Naive thymus-derived CD8-positive, alpha-beta T cell (primary cell): ENCODE results near the gene TAF11L6. TPM values are rescaled to one million over a fixed set of nuclear protein-coding genes. Genes with fewer than 3 reads are reported as not detected.
"Not testable (repeated sequence)": the region's sequence is repeated elsewhere in the genome, so short reads cannot be mapped to it uniquely, and the experiment has no call there.

Experiments used
- ATAC-seq, 2 donors: fragments of 150-1000 bp; cut with Tn5 transposase in 1 of 2; sonication (Bioruptor Pico), chemical (Tn5 transposase) in 1 of 2; 1 replicate in 1 of 2; 2 replicates in 1 of 2; pipeline ENCODE4 v1.10.0; 2021; ENCODE audit warnings: mild to moderate bottlenecking in 2 of 2, moderate library complexity in 2 of 2
- POLR2A ChIA-PET: fragments of 350-600 bp; sonication (Branson Sonifier 250); formaldehyde crosslinking; loops from one replicate; lab custom pipeline; 2021; ENCODE audit warnings: antibody characterized with exemption; lab: Charles Lee
- DNase-seq, 10 donors: peaks; one replicate each; pipeline versions ENCODE4 v3.0.0 to v3.0.0-alpha.2; 2020 to 2022
- H3K27ac Mint-ChIP-seq, 10 donors: one replicate each; pipeline ENCODE4 v1.8.0; 2020 to 2022; ENCODE audit warnings: mild to moderate bottlenecking in 10 of 10, mixed read lengths in 10 of 10, moderate library complexity in 4 of 10, inconsistent platforms in 1 of 10
- H3K27me3 Mint-ChIP-seq, 5 donors: one replicate each; pipeline ENCODE4 v1.8.0; 2021 to 2022; ENCODE audit warnings: mixed read lengths in 5 of 5
- H3K36me3 Mint-ChIP-seq, 3 donors: one replicate each; pipeline ENCODE4 v1.8.0; 2020 to 2022; ENCODE audit warnings: mixed read lengths in 3 of 3, mild to moderate bottlenecking in 2 of 3, inconsistent platforms in 1 of 3
- H3K4me1 Mint-ChIP-seq, 4 donors: one replicate each; pipeline ENCODE4 v1.8.0; 2021 to 2022; ENCODE audit warnings: mixed read lengths in 4 of 4
- H3K4me3 Mint-ChIP-seq, 10 donors: one replicate each; pipeline ENCODE4 v1.8.0; 2020 to 2022; ENCODE audit warnings: mild to moderate bottlenecking in 10 of 10, mixed read lengths in 10 of 10, moderate library complexity in 6 of 10, inconsistent platforms in 1 of 10
- H3K9me3 Mint-ChIP-seq, 9 donors: one replicate each; pipeline ENCODE4 v1.8.0; 2020 to 2022; ENCODE audit warnings: mixed read lengths in 9 of 9, mild to moderate bottlenecking in 3 of 9, inconsistent platforms in 1 of 9, moderate library complexity in 1 of 9
- polyA plus RNA-seq, 3 donors: library from polyadenylated mRNA; unstranded; fragments of 300-500 nt; fragmentation: Illumina TruSeq; gene quantifications; one replicate each; pipeline ENCODE4 v1.2.3, GENCODE V29; 2021
- total RNA-seq, 8 experiments: library from RNA in 2 of 8; stranded (reverse) in 2 of 8; gene quantifications; one replicate each; pipeline ENCODE4 v1.2.3 and lab custom pipeline; 2021 to 2026

TAF11L6 gene
- total and polyA plus RNA-seq, 5 experiments from 2014 or later = not detected

- H3K27me3 Mint-ChIP-seq, POLR2A ChIA-PET, H3K9me3 Mint-ChIP-seq, H3K27ac Mint-ChIP-seq, H3K4me3 Mint-ChIP-seq, DNase-seq, H3K4me1 Mint-ChIP-seq, ATAC-seq, H3K36me3 Mint-ChIP-seq: not testable (repeated sequence)
Measured at GRCh38 chr5:17521501-17521900, 7.0 kb upstream of the TAF11L6 start, which contains the start of gene TAF11L4. TAF11L4 (plus strand) TSS chr5:17521801.

DNA sequence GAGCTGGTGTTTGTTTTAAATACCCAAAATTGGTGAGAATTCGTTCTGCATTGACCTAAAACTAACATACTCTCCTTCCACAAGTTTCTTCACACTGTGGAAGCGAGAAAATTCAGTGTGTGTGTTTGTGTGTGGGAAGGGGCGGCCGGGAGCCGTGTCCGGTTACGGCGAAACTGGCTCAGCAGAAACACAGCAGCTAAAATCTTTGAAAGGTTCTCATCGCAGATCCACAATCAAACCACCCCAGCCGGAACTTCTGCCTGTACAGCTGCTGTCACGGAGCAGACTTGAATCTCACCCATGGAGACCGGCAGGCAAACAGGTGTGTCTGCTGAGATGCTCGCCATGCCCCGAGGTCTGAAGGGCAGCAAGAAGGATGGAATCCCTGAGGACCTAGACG lies 3.5 kb upstream of the TAF11L6 start, which contains the start of gene TAF11L5:
TAF11L5 (plus strand) TSS at position 301 of the 400 bp plus-strand sequence.
- POLR2A ChIA-PET, H3K27me3 Mint-ChIP-seq, H3K9me3 Mint-ChIP-seq, H3K27ac Mint-ChIP-seq, H3K4me3 Mint-ChIP-seq, DNase-seq, ATAC-seq, H3K36me3 Mint-ChIP-seq, H3K4me1 Mint-ChIP-seq: not testable (repeated sequence)

- H3K27ac Mint-ChIP-seq, H3K36me3 Mint-ChIP-seq, H3K27me3 Mint-ChIP-seq, ATAC-seq, H3K4me1 Mint-ChIP-seq, H3K4me3 Mint-ChIP-seq, H3K9me3 Mint-ChIP-seq, POLR2A ChIA-PET: not testable (repeated sequence)
- DNase-seq = peak in 4 of 10 donors; percentile 0 to 22 (median 19)
Measured at GRCh38 chr5:17526504-17526903, 2.0 kb upstream of the TAF11L6 start.

Other genes with a start within 250 kb of the TAF11L6 start
- not detected for gene TAF11L2, start 30.4 kb upstream of the TAF11L6 start, total RNA-seq
- not detected for gene TAF11L2, start 30.4 kb upstream of the TAF11L6 start, polyA plus RNA-seq
- gene TAF11L3, start 10.3 kb upstream of the TAF11L6 start, total RNA-seq = not detected
- not detected for gene TAF11L3, start 10.3 kb upstream of the TAF11L6 start, polyA plus RNA-seq
- not detected for gene TAF11L4, start 6.9 kb upstream of the TAF11L6 start, total RNA-seq
- not detected for gene TAF11L4, start 6.9 kb upstream of the TAF11L6 start, polyA plus RNA-seq
- gene TAF11L5, start 3.4 kb upstream of the TAF11L6 start, total RNA-seq = not detected
- gene TAF11L5, start 3.4 kb upstream of the TAF11L6 start, polyA plus RNA-seq = not detected
- not detected for gene TAF11L7, start 57.1 kb downstream of the TAF11L6 start, total RNA-seq
- not detected for gene TAF11L7, start 57.1 kb downstream of the TAF11L6 start, polyA plus RNA-seq
- not detected for gene TAF11L8, start 62.3 kb downstream of the TAF11L6 start, total RNA-seq
- gene TAF11L8, start 62.3 kb downstream of the TAF11L6 start, polyA plus RNA-seq = not detected
- gene TAF11L9, start 65.7 kb downstream of the TAF11L6 start, total RNA-seq = not detected
- not detected for gene TAF11L9, start 65.7 kb downstream of the TAF11L6 start, polyA plus RNA-seq
- gene TAF11L10, start 69.2 kb downstream of the TAF11L6 start, total RNA-seq = not detected
- not detected for gene TAF11L10, start 69.2 kb downstream of the TAF11L6 start, polyA plus RNA-seq
- not detected for gene TAF11L11, start 75.5 kb downstream of the TAF11L6 start, total RNA-seq
- gene TAF11L11, start 75.5 kb downstream of the TAF11L6 start, polyA plus RNA-seq = not detected
- not detected for gene TAF11L12, start 81.7 kb downstream of the TAF11L6 start, total RNA-seq
- not detected for gene TAF11L12, start 81.7 kb downstream of the TAF11L6 start, polyA plus RNA-seq
- gene TAF11L13, start 103.4 kb downstream of the TAF11L6 start, total RNA-seq = not detected
- not detected for gene TAF11L13, start 103.4 kb downstream of the TAF11L6 start, polyA plus RNA-seq
- gene TAF11L14, start 105.8 kb downstream of the TAF11L6 start, total RNA-seq = not detected
- not detected for gene TAF11L14, start 105.8 kb downstream of the TAF11L6 start, polyA plus RNA-seq